HCT116 (cell line): ENCODE results near the gene CRHBP.

Source experiments
- ATF3 ChIP-seq: IDR thresholded peaks from 2 replicates; pipeline ENCODE4 v1.6.1; 2012
- CTCF ChIP-seq, 3 experiments: fragments of 200-600 bp in 1 of 3; sonication (generic) in 1 of 3; IDR thresholded peaks in 2 of 3; conservative IDR thresholded peaks in 1 of 3; 2 replicates each; pipeline ENCODE4 v1.5.1; 2012 to 2017; ENCODE audit warnings: low read depth in 2 of 3, low read length in 2 of 3, antibody characterized with exemption in 1 of 3, borderline replicate concordance in 1 of 3, control low read depth in 1 of 3, mild to moderate bottlenecking in 1 of 3, mixed read lengths in 1 of 3, mixed run types in 1 of 3, moderate library complexity in 1 of 3; ENCODE audit not compliant: insufficient read depth in 1 of 3
- REST ChIP-seq: IDR thresholded peaks from 2 replicates; pipeline ENCODE4 v1.6.1; 2012; ENCODE audit warnings: low read depth

GRCh38 chr5:76908166-76908565, 44.7 kb upstream of the CRHBP start:
- TF ChIP-seq CTCF (IDR thresholded peaks at IDR 0.05 in 2 of 3, conservative IDR thresholded peaks at IDR 0.05 in 1 of 3; ENCODE audit: borderline replicate concordance in 1 of 3, insufficient read depth in 1 of 3, low read depth in 2 of 3, low read length in 2 of 3) = no peak
- TF ChIP-seq ATF3 = no peak
- TF ChIP-seq REST = no peak
